ENCODE measurements around the gene LRRC37B.

GRCh38 chr17:32016231-32016630 is 9.0 kb downstream of the LRRC37B start:
- TF ChIP-seq POLR2A (IDR thresholded peaks at IDR 0.05), result no peak
- TF ChIP-seq, protein P1, sequence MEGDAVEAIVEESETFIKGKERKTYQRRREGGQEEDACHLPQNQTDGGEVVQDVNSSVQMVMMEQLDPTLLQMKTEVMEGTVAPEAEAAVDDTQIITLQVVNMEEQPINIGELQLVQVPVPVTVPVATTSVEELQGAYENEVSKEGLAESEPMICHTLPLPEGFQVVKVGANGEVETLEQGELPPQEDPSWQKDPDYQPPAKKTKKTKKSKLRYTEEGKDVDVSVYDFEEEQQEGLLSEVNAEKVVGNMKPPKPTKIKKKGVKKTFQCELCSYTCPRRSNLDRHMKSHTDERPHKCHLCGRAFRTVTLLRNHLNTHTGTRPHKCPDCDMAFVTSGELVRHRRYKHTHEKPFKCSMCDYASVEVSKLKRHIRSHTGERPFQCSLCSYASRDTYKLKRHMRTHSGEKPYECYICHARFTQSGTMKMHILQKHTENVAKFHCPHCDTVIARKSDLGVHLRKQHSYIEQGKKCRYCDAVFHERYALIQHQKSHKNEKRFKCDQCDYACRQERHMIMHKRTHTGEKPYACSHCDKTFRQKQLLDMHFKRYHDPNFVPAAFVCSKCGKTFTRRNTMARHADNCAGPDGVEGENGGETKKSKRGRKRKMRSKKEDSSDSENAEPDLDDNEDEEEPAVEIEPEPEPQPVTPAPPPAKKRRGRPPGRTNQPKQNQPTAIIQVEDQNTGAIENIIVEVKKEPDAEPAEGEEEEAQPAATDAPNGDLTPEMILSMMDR (IDR thresholded peaks at IDR 0.05), result no peak
- TF ChIP-seq EP300 (IDR thresholded peaks at IDR 0.05), result no peak

Measured in upper lobe of left lung (tissue), 4 donors.